Measurements from ENCODE around the gene TP53.

GRCh38 chr17:7636163-7636562 is 51.1 kb downstream of the TP53 start:
- TF ChIP-seq CTCF (IDR thresholded peaks at IDR 0.05; ENCODE audit: low read depth, low read length, poor library complexity, severe bottlenecking) (no peak), EZH2phosphoT487 (IDR thresholded peaks at IDR 0.05; ENCODE audit: borderline replicate concordance, low read length) (no peak)
